OCI-M2 (cell line): Measurements from ENCODE around the gene CDO1.

Experiments used
- DNase-seq: peaks from one replicate; lab custom pipeline; 2025; ENCODE audit not compliant: unreplicated experiment; lab: John Stamatoyannopoulos, UW

The CDO1 gene

GRCh38 chr5:115816226-115817081 lies at the start of gene CDO1:
Gene CDO1 (minus strand): TSS chr5:115816659. CDS start chr5:115816397, 262 bp downstream.
- no peak for DNase-seq

- DNase-seq = no peak
These were observed 42.9 kb upstream of the CDO1 start for GRCh38 chr5:115859378-115859777.

- DNase-seq = no peak
These were observed 41.9 kb upstream of the CDO1 start for GRCh38 chr5:115858396-115858795.

GRCh38 chr5:115857626-115858349 lies 41.3 kb upstream of the CDO1 start:
- DNase-seq = no peak

- DNase-seq = no peak
These were observed 40.6 kb upstream of the CDO1 start for GRCh38 chr5:115857057-115857479.

GRCh38 chr5:115855959-115856358 lies 39.5 kb upstream of the CDO1 start:
- no peak for DNase-seq

GRCh38 chr5:115854139-115854538 lies 37.7 kb upstream of the CDO1 start:
- no peak for DNase-seq

GRCh38 chr5:115850744-115851416 lies 34.4 kb upstream of the CDO1 start:
- DNase-seq = no peak

GRCh38 chr5:115849258-115849798 lies 32.9 kb upstream of the CDO1 start:
- no peak for DNase-seq

- DNase-seq = no peak
These were observed 30.8 kb upstream of the CDO1 start for GRCh38 chr5:115847290-115847689.

GRCh38 chr5:115844321-115844817 lies 27.9 kb upstream of the CDO1 start:
- no peak for DNase-seq

GRCh38 chr5:115843444-115844130 lies 27.1 kb upstream of the CDO1 start:
- no peak for DNase-seq

- DNase-seq = no peak
These were observed 26.5 kb upstream of the CDO1 start for GRCh38 chr5:115842952-115843351.

- no peak for DNase-seq
These were observed 25.9 kb upstream of the CDO1 start for GRCh38 chr5:115842089-115842935.

GRCh38 chr5:115841382-115842088 lies 25.1 kb upstream of the CDO1 start, which contains the start of the genes AP3S1 and ATG12:
Gene AP3S1 (plus strand): TSS chr5:115841935. CDS start chr5:115842038, 103 bp downstream.
Gene ATG12 (minus strand): TSS chr5:115841565. CDS start chr5:115841552, 13 bp downstream.
- DNase-seq = peak; percentile 94

GRCh38 chr5:115840873-115841272 lies 24.4 kb upstream of the CDO1 start:
- DNase-seq = no peak

GRCh38 chr5:115838885-115839518 lies 22.5 kb upstream of the CDO1 start:
- peak; percentile 6 for DNase-seq

- no peak for DNase-seq
These were observed 19.0 kb upstream of the CDO1 start for GRCh38 chr5:115835481-115835880.
